Parathyroid adenoma (tissue), 2 donors: ENCODE results near the gene ZDHHC11.
"Not testable (repeated sequence)": the region's sequence is repeated elsewhere in the genome, so short reads cannot be mapped to it uniquely, and the experiment has no call there.

ENCODE experiments used
- H2AFZ ChIP-seq: fragments of 300-600 bp; sonication (generic); one replicate; pipeline ENCODE4 v1.7.0; 2017; ENCODE audit warnings: antibody characterized with exemption, mild to moderate bottlenecking
- H3K27ac ChIP-seq: fragments of 300-600 bp; sonication (generic); one replicate; pipeline ENCODE4 v1.7.0; 2017
- H3K27me3 ChIP-seq: fragments of 300-600 bp; sonication (generic); one replicate; pipeline ENCODE4 v1.7.0; 2017; ENCODE audit warnings: low read length; ENCODE audit not compliant: control insufficient read depth, insufficient read depth
- H3K36me3 ChIP-seq: fragments of 300-600 bp; sonication (generic); one replicate; pipeline ENCODE4 v1.7.0; 2017; ENCODE audit warnings: low read length; ENCODE audit not compliant: control insufficient read depth, insufficient read depth
- H3K4me1 ChIP-seq: fragments of 300-600 bp; sonication (generic); one replicate; pipeline ENCODE4 v1.7.0; 2017; ENCODE audit warnings: control low read depth
- H3K4me2 ChIP-seq: fragments of 300-600 bp; sonication (generic); one replicate; pipeline ENCODE4 v1.7.0; 2017; ENCODE audit warnings: low read length
- H3K4me3 ChIP-seq: fragments of 300-600 bp; sonication (generic); one replicate; pipeline ENCODE4 v1.7.0; 2017; ENCODE audit warnings: low read depth, low read length
- H3K79me2 ChIP-seq: fragments of 300-600 bp; sonication (generic); one replicate; pipeline ENCODE4 v1.7.0; 2017; ENCODE audit warnings: control low read depth
- H3K9ac ChIP-seq: fragments of 300-600 bp; sonication (generic); one replicate; pipeline ENCODE4 v1.7.0; 2017; ENCODE audit warnings: mild to moderate bottlenecking
- H3K9me3 ChIP-seq: fragments of 300-600 bp; sonication (generic); one replicate; pipeline ENCODE4 v1.7.0; 2017; ENCODE audit warnings: low read length; ENCODE audit not compliant: control insufficient read depth
- TF ChIP-seq, protein P1 (sequence below): fragments of 300-600 bp; sonication (generic); IDR thresholded peaks from one replicate; pipeline ENCODE4 v1.7.0; 2017; ENCODE audit warnings: antibody characterized with exemption, mild to moderate bottlenecking
- donor health status: primary hyperparathyroidism.

The ZDHHC11 gene

DNA sequence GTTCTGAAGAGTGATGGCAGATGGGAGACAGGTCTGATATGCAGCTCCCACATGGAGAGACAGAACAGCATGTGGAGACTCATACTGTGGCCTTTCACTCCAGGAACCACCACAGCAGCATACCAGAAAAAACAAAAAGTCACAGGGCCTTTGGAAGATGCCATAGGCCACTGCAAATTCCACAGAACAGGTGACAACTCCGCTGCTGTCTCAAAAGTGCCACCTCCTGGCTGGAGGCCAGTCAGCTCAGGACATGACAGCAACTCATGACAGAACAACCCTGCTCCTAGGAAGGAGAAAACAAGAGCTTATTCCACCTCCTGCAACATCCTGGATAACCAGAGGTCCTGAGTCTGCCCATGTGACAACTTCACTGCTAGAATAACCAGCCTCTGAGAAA is 25.2 kb downstream of the ZDHHC11 start:
- not testable (repeated sequence) for H2AFZ ChIP-seq, H3K27me3 ChIP-seq, H3K36me3 ChIP-seq, H3K4me3 ChIP-seq, H3K9ac ChIP-seq, H3K4me2 ChIP-seq, H3K79me2 ChIP-seq, H3K9me3 ChIP-seq, H3K4me1 ChIP-seq, H3K27ac ChIP-seq

DNA sequence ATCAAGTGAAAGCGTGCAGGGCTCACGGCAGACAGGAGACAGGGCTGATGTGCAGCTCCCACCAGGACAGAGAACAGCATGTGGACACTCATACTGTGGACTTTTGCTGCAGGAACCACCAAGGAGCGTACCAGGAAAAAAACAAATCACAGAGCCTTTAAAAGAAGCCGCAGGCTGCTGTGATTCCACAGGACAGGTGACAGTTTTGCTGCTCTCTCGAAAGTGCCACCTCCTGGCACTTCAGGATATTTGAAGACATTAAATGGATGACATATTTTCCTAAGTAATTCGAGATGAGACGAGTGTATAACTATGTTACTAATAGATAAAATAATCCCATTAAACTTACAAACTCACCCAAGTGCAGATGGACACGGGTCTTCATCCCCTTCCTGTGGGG is 29.3 kb downstream of the ZDHHC11 start:
- no peak overlapping the region for H3K4me2 ChIP-seq
- no peaks in the 10 kb centered on the region for H3K4me1 ChIP-seq
- H2AFZ ChIP-seq: no peak overlapping the region
- no peak overlapping the region for H3K4me3 ChIP-seq
- no peaks in the 10 kb centered on the region for H3K79me2 ChIP-seq
- no peak overlapping the region for H3K27ac ChIP-seq
- no peaks in the 10 kb centered on the region for H3K36me3 ChIP-seq
- H3K9ac ChIP-seq: no peak overlapping the region
- TF ChIP-seq, protein P1, sequence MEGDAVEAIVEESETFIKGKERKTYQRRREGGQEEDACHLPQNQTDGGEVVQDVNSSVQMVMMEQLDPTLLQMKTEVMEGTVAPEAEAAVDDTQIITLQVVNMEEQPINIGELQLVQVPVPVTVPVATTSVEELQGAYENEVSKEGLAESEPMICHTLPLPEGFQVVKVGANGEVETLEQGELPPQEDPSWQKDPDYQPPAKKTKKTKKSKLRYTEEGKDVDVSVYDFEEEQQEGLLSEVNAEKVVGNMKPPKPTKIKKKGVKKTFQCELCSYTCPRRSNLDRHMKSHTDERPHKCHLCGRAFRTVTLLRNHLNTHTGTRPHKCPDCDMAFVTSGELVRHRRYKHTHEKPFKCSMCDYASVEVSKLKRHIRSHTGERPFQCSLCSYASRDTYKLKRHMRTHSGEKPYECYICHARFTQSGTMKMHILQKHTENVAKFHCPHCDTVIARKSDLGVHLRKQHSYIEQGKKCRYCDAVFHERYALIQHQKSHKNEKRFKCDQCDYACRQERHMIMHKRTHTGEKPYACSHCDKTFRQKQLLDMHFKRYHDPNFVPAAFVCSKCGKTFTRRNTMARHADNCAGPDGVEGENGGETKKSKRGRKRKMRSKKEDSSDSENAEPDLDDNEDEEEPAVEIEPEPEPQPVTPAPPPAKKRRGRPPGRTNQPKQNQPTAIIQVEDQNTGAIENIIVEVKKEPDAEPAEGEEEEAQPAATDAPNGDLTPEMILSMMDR: no peak
- no peaks in the 10 kb centered on the region for H3K27me3 ChIP-seq
- no peaks in the 10 kb centered on the region for H3K9me3 ChIP-seq

DNA sequence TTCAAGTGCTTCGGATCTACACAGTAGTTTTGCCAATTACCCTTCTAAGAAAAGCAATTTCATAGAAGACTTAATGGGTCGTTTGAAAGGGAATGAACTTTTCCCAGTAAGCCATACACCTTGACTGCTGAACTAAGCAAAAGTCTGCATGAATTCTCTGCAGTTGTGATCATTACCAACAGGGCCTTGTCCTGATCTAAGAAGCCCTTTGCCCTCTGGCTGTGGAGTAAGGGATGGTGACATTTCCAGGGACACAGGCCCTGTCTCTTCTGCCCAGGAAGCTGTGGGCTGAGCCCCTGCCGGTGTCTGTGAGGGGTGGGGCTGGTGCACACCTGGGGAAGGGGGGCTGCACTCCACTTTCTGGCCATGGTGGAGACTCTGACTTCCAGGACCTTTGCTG is 30.5 kb downstream of the ZDHHC11 start:
- no peak overlapping the region for H3K4me3 ChIP-seq
- no peak overlapping the region for H3K27ac ChIP-seq
- no peaks in the 10 kb centered on the region for H3K36me3 ChIP-seq
- H3K79me2 ChIP-seq: no peaks in the 10 kb centered on the region
- no peaks in the 10 kb centered on the region for H3K27me3 ChIP-seq
- TF ChIP-seq, protein P1: no peak
- H3K4me2 ChIP-seq: no peak overlapping the region
- no peaks in the 10 kb centered on the region for H3K4me1 ChIP-seq
- H3K9ac ChIP-seq: no peak overlapping the region
- no peak overlapping the region for H2AFZ ChIP-seq
- H3K9me3 ChIP-seq: no peaks in the 10 kb centered on the region

DNA sequence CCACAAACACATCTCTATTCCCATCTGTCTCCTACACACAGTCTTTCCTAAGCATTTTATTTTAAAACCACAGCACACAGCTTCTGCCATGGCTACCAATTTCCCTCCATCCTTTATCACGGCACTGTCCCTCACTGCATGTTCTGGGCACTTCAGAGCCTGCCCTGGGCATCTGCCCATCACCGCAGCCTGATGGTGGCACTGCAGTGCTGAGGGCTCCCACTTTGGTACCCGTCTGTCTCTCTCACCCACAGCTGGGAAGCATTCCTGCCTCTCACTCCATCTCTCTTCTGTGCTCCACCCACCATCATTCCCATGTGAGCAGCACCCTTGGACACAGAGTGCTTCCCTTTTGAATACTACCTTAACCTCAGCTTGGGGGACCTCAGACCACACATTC is 31.7 kb downstream of the ZDHHC11 start:
- H3K9ac ChIP-seq: no peak overlapping the region
- H3K79me2 ChIP-seq: no peaks in the 10 kb centered on the region
- H3K4me3 ChIP-seq: no peak overlapping the region
- no peaks in the 10 kb centered on the region for H3K27me3 ChIP-seq
- TF ChIP-seq, protein P1: no peak
- H3K36me3 ChIP-seq: no peaks in the 10 kb centered on the region
- no peak overlapping the region for H2AFZ ChIP-seq
- no peaks in the 10 kb centered on the region for H3K4me1 ChIP-seq
- no peak overlapping the region for H3K4me2 ChIP-seq
- no peaks in the 10 kb centered on the region for H3K9me3 ChIP-seq
- no peak overlapping the region for H3K27ac ChIP-seq

DNA sequence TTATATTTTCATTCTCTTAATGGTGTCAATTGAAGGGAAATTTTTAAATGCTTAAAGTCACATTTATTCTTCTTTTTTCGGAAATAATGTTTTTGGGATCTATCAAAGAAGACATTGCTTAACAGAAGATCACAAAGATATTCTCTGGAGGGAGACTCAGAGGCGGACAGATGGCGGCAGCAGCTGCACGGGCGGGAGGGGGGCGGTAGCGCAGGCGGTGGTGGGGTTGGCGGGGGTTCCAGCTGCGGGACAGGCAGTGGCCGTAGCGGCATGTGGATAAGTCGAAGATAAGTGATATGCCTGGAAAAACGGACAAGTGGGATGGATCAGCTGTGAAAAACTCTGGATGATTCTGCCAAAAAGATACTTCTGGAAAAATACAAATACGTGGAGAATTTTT is 34.6 kb downstream of the ZDHHC11 start:
- Histone ChIP-seq H3K36me3 (no peaks in the 10 kb centered on the region), H3K9me3 (no peaks in the 10 kb centered on the region), H3K4me2 (no peak overlapping the region), H3K27me3 (no peaks in the 10 kb centered on the region), H3K9ac (no peak overlapping the region), H3K4me1 (no peaks in the 10 kb centered on the region), H2AFZ (no peak overlapping the region), H3K27ac (no peak overlapping the region), H3K79me2 (no peaks in the 10 kb centered on the region), H3K4me3 (no peak overlapping the region)
- TF ChIP-seq, protein P1: no peak
